Spinal cord (tissue), 10 donors: ENCODE data around the gene RNASEH2A. TPM values are rescaled to one million over a fixed set of nuclear protein-coding genes. Genes with fewer than 3 reads are reported as not detected.

ENCODE experiments used
- DNase-seq, 6 donors: peaks; one replicate each; pipeline versions ENCODE4 v3.0.0 to v3.0.0-alpha.2; 2013 to 2015; ENCODE audit warnings: low spot score in 6 of 6, low read depth in 4 of 6
- H3K27ac ChIP-seq: one replicate; pipeline ENCODE4 v1.5.1; 2013; ENCODE audit warnings: low read depth, low read length, control low read depth
- H3K27me3 ChIP-seq: one replicate; pipeline ENCODE4 v1.6.1; 2013; ENCODE audit warnings: low read length; ENCODE audit not compliant: control insufficient read depth, insufficient read depth
- H3K36me3 ChIP-seq: one replicate; pipeline ENCODE4 v1.6.1; 2013; ENCODE audit warnings: low read length; ENCODE audit not compliant: control insufficient read depth, insufficient read depth
- H3K4me1 ChIP-seq: one replicate; pipeline ENCODE4 v1.6.1; 2013; ENCODE audit warnings: low read length; ENCODE audit not compliant: control insufficient read depth, insufficient read depth
- H3K4me3 ChIP-seq: one replicate; pipeline ENCODE4 v1.5.1; 2013; ENCODE audit warnings: low read depth, low read length, control low read depth
- H3K9me3 ChIP-seq: one replicate; pipeline ENCODE4 v1.6.1; 2013; ENCODE audit warnings: low read length; ENCODE audit not compliant: control insufficient read depth, insufficient read depth
- WGBS: methylation state at CpG from one replicate; pipeline ENCODE4 v1.1.5; 2013; ENCODE audit warnings: missing lambda C conversion rate; ENCODE audit not compliant: insufficient coverage; 5-methylcytosine and 5-hydroxymethylcytosine counted together
- polyA plus RNA-seq, 2 donors: library from polyadenylated mRNA; unstranded; fragments of 120-200 nt; gene quantifications; one replicate each; pipeline ENCODE4 v1.2.1, GENCODE V29; 2013; ENCODE audit not compliant: insufficient read length in 2 of 2
- total RNA-seq, 2 donors: library from RNA; depleted of rRNA in 1 of 2; stranded (reverse); fragments of 120-200 nt in 1 of 2; fragments of >200 nt in 1 of 2; gene quantifications; one replicate each; pipeline versions ENCODE4 v1.2.3 to v1.2.4, GENCODE V29; 2013 to 2014
- donor health status: healthy.

The RNASEH2A gene
- total and polyA plus RNA-seq, 4 donors, result 11.3 to 32.0 (median 23.0) TPM

GRCh38 chr19:12770922-12771321, 35.5 kb upstream of the RNASEH2A start:
- Histone ChIP-seq H3K4me3 (no peak overlapping the region), H3K27ac (no peak overlapping the region), H3K36me3 (peaks cover 44% of the 10 kb centered on the region), H3K4me1 (peaks cover 14% of the 10 kb centered on the region), H3K27me3 (no peaks in the 10 kb centered on the region), H3K9me3 (no peaks in the 10 kb centered on the region)
- no peak for DNase-seq
- WGBS, result 99% methylated on average over 6 of the region's 13 CpGs

- no peak overlapping the region for H3K4me3 ChIP-seq
- no peak overlapping the region for H3K27ac ChIP-seq
- 83% methylated on average over 2 of the region's 4 CpGs for WGBS
- H3K9me3 ChIP-seq, result no peaks in the 10 kb centered on the region
- H3K36me3 ChIP-seq, result peaks cover 33% of the 10 kb centered on the region
- H3K4me1 ChIP-seq, result peaks cover 20% of the 10 kb centered on the region
- no peaks in the 10 kb centered on the region for H3K27me3 ChIP-seq
- DNase-seq, result no peak
Measured at GRCh38 chr19:12772323-12772722, 34.1 kb upstream of the RNASEH2A start.

- WGBS, result 92% methylated on average over 2 of the region's 2 CpGs
- Histone ChIP-seq H3K9me3 (no peaks in the 10 kb centered on the region), H3K4me3 (no peak overlapping the region), H3K27ac (no peak overlapping the region), H3K36me3 (peaks cover 26% of the 10 kb centered on the region), H3K4me1 (peaks cover 33% of the 10 kb centered on the region), H3K27me3 (no peaks in the 10 kb centered on the region)
- DNase-seq, result no peak
Measured at GRCh38 chr19:12773571-12773970, 32.8 kb upstream of the RNASEH2A start.

GRCh38 chr19:12774588-12775555, 31.5 kb upstream of the RNASEH2A start, which contains the start of gene HOOK2:
Gene HOOK2 (minus strand): TSS chr19:12775552. CDS start chr19:12775449, 103 bp downstream.
- WGBS, result 10% methylated on average over 52 of the region's 58 CpGs
- H3K4me1 ChIP-seq, result peaks cover 42% of the 10 kb centered on the region
- H3K4me3 ChIP-seq, result peak within 1 kb of the TSS; percentile 85
- H3K36me3 ChIP-seq, result peaks cover 24% of the 10 kb centered on the region
- H3K27ac ChIP-seq, result peak within 1 kb of the TSS; percentile 61
- H3K9me3 ChIP-seq, result no peaks in the 10 kb centered on the region
- peak in 1 of 6 donors; percentile 74 for DNase-seq
- no peaks in the 10 kb centered on the region for H3K27me3 ChIP-seq

- Histone ChIP-seq H3K27me3 (no peaks in the 10 kb centered on the region), H3K4me3 (peak overlapping the region; percentile 69), H3K27ac (peak overlapping the region; percentile 93), H3K36me3 (peaks cover 3% of the 10 kb centered on the region), H3K9me3 (no peaks in the 10 kb centered on the region), H3K4me1 (peaks cover 51% of the 10 kb centered on the region)
- DNase-seq, result peak in 3 of 6 donors; percentile 63 to 93 (median 91)
- WGBS, result 4% methylated on average over 29 of the region's 43 CpGs
Measured at GRCh38 chr19:12777217-12778016, 29.0 kb upstream of the RNASEH2A start.

- DNase-seq, result peak in 2 of 6 donors; percentile 82 to 86
- 2% methylated on average over 32 of the region's 44 CpGs for WGBS
- peaks cover 59% of the 10 kb centered on the region for H3K4me1 ChIP-seq
Measured at GRCh38 chr19:12778017-12778904, 28.1 kb upstream of the RNASEH2A start.

GRCh38 chr19:12778905-12779161, 27.6 kb upstream of the RNASEH2A start:
- WGBS, result 23% methylated on average over 4 of the region's 6 CpGs
- DNase-seq, result no peak
- no peaks in the 10 kb centered on the region for H3K27me3 ChIP-seq
- peak overlapping the region; percentile 69 for H3K4me3 ChIP-seq
- H3K4me1 ChIP-seq, result peaks cover 64% of the 10 kb centered on the region
- H3K9me3 ChIP-seq, result no peaks in the 10 kb centered on the region
- H3K36me3 ChIP-seq, result peaks cover 3% of the 10 kb centered on the region
- H3K27ac ChIP-seq, result peak overlapping the region; percentile 93

More at GRCh38 chr19:12778017-12778904, 28.1 kb upstream of the RNASEH2A start:
- Histone ChIP-seq H3K27me3 (no peaks in the 10 kb centered on the region), H3K9me3 (no peaks in the 10 kb centered on the region), H3K27ac (peak overlapping the region; percentile 93), H3K36me3 (peaks cover 3% of the 10 kb centered on the region), H3K4me3 (peak overlapping the region; percentile 69)

GRCh38 chr19:12779162-12779993, 27.0 kb upstream of the RNASEH2A start:
- peaks cover 2% of the 10 kb centered on the region for H3K36me3 ChIP-seq

More at GRCh38 chr19:12779162-12779993, 27.0 kb upstream of the RNASEH2A start:
- H3K4me1 ChIP-seq, result peaks cover 68% of the 10 kb centered on the region
- H3K4me3 ChIP-seq, result peak overlapping the region; percentile 69
- WGBS, result 61% methylated on average over 14 of the region's 15 CpGs
- H3K27ac ChIP-seq, result peak overlapping the region; percentile 93
- H3K9me3 ChIP-seq, result no peaks in the 10 kb centered on the region
- H3K27me3 ChIP-seq, result no peaks in the 10 kb centered on the region
- DNase-seq, result peak in 2 of 6 donors; percentile 76 to 79
